SK-N-MC (cell line): ENCODE measurements around the gene YDJC.

ENCODE experiments used
- DNase-seq: peaks from one replicate; pipeline ENCODE4 v3.0.0-alpha.2; 2011; ENCODE audit warnings: low read depth, low spot score
- H3K27ac ChIP-seq: fragments of 200-600 bp; sonication (generic); 2 replicates; pipeline ENCODE4 v1.5.1; 2016; ENCODE audit warnings: mixed run types
- H3K36me3 ChIP-seq: fragments of 200-600 bp; sonication (generic); 2 replicates; pipeline ENCODE4 v1.6.1; 2017; ENCODE audit warnings: antibody characterized with exemption, low read length, mixed read lengths; ENCODE audit not compliant: insufficient read depth
- H3K4me3 ChIP-seq: fragments of 200-600 bp; sonication (generic); 2 replicates; pipeline ENCODE4 v1.5.1; 2016
- H3K9ac ChIP-seq: fragments of 200-600 bp; sonication (generic); 2 replicates; pipeline ENCODE4 v1.8.0; 2017; ENCODE audit warnings: mixed run types, mixed read lengths; ENCODE audit not compliant: insufficient read length
- H3K9me3 ChIP-seq: fragments of 200-600 bp; sonication (generic); 2 replicates; pipeline ENCODE4 v1.6.1; 2017; ENCODE audit warnings: low read depth, mild to moderate bottlenecking, antibody characterized with exemption, low read length, moderate library complexity, mixed read lengths
- EZH2 ChIP-seq: fragments of 200-600 bp; sonication (generic); IDR thresholded peaks from one replicate; pipeline ENCODE4 v1.6.1; 2017; ENCODE audit warnings: antibody characterized with exemption
- FOXP2 ChIP-seq: optimal IDR thresholded peaks from 2 replicates; pipeline ENCODE3; 2011; ENCODE audit warnings: mild to moderate bottlenecking, moderate library complexity; ENCODE audit not compliant: insufficient read depth; ENCODE audit errors: extremely low read length, control extremely low read depth
- POLR2AphosphoS5 ChIP-seq: IDR thresholded peaks from 2 replicates; pipeline ENCODE4 v1.6.1; 2012; ENCODE audit warnings: mild to moderate bottlenecking, low read depth, low read length, borderline replicate concordance

Gene YDJC

DNA sequence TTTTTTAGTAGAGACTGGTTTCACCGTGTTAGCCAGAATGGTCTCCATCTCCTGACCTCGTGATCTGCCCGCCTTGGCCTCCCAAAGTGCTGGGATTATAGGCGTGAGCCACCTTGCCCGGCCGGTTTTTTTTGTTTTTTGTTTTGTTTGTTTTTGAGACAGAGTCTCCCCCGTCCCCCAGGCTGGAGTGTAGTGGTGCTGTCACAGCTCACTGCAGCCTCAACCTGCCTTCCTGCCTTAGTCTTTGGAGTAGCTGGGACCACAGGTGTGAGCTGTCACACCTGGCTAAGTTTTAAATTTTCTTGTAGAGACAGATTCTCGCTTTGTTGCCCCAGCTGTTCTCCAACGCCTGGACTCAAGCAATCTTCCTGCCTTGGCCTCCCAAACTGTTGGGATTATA lies 39.2 kb upstream of the YDJC start:
- no peak overlapping the region for H3K27ac ChIP-seq
- no peak overlapping the region for H3K9ac ChIP-seq
- H3K4me3 ChIP-seq = no peak overlapping the region
- peaks cover 26% of the 10 kb centered on the region; the same call in 1 of the 2 replicates for H3K36me3 ChIP-seq
- no peaks in the 10 kb centered on the region for H3K9me3 ChIP-seq
- no peak for DNase-seq
- TF ChIP-seq POLR2AphosphoS5 (no peak), FOXP2 (no peak), EZH2 (no peak)

DNA sequence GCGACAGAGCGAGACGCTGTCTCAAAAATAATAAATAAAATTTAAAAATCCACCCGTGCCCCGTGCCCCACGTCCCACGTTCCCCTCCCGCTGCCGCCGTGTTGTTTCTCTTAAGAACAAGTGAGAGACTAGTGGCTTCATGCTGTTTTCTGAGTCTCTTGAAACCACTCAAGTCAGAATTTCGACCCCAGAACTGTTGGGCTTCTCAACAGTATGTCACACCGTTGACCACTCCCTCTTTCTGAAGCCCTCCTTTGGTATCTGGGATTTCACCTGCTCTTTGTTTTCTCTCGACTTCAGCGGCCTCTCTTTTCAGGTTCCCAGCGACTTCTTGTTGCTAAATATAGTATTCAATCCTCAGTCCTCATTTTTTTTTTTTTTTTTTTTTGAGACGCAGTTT lies 37.0 kb upstream of the YDJC start:
- DNase-seq = no peak
- Histone ChIP-seq H3K36me3 (peaks cover 14% of the 10 kb centered on the region; the same call in 1 of the 2 replicates), H3K9me3 (no peaks in the 10 kb centered on the region), H3K27ac (no peak overlapping the region), H3K4me3 (peak overlapping the region; percentile 97), H3K9ac (no peak overlapping the region)
- no peak for TF ChIP-seq FOXP2
- no peak for TF ChIP-seq EZH2
- TF ChIP-seq POLR2AphosphoS5 = no peak

- TF ChIP-seq EZH2 (no peak), POLR2AphosphoS5 (no peak), FOXP2 (no peak)
- peak overlapping the region; percentile 97 for H3K4me3 ChIP-seq
- H3K9me3 ChIP-seq = no peaks in the 10 kb centered on the region
- no peak overlapping the region for H3K27ac ChIP-seq
- no peak for DNase-seq
- H3K9ac ChIP-seq = peak overlapping the region; percentile 19
- no peaks in the 10 kb centered on the region; the same call in 1 of the 2 replicates for H3K36me3 ChIP-seq
Observed at GRCh38 chr22:21665047-21665851, 35.4 kb upstream of the YDJC start.

DNA sequence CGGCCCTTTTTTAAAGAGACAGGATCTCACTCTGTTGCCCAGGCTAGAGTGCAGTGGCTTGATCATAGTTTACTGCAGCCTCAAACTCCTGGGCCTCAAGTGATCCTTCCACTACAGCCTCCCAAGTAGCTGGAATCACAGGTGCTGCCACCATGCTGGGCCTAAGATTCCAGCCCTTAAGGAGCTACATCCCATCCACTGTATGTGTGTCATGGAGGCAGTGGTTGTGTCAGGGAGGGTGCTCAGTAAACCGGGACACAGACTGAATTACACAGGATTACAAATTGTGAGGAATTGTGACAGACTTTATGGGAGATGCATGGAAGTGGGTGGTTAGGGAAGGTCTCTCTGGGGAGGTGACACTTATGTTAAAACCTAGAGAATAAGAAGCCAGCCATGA lies 33.9 kb upstream of the YDJC start:
- H3K36me3 ChIP-seq = no peaks in the 10 kb centered on the region
- no peak overlapping the region for H3K4me3 ChIP-seq
- H3K27ac ChIP-seq = no peak overlapping the region
- TF ChIP-seq POLR2AphosphoS5 (no peak), EZH2 (no peak), FOXP2 (no peak)
- DNase-seq = no peak
- H3K9me3 ChIP-seq = no peaks in the 10 kb centered on the region
- no peak overlapping the region for H3K9ac ChIP-seq

DNA sequence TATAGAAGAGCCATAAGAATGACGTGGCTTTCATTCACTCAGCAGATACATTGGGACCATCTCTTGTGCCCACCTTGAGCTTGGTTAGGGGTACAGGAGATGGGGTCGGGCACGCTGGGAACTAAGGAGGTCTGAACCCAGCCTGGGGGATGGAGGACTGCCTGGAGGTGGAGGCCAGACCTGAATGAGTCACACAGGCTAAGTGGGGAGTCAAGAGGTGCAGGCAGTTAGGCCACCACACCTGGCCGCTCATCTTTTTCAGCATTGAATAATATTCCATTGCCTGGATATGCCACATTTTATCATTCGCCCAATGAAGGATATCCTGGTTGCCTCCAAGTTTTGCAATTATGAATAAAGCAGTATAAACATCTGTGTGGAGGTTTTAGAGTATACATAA lies 32.2 kb upstream of the YDJC start:
- H3K4me3 ChIP-seq = no peak overlapping the region
- H3K36me3 ChIP-seq = no peaks in the 10 kb centered on the region
- no peak for DNase-seq
- H3K9ac ChIP-seq = no peak overlapping the region
- H3K27ac ChIP-seq = no peak overlapping the region
- no peaks in the 10 kb centered on the region for H3K9me3 ChIP-seq
- TF ChIP-seq EZH2 (no peak), POLR2AphosphoS5 (no peak), FOXP2 (no peak)

GRCh38 chr22:21660904-21661303 lies 31.1 kb upstream of the YDJC start:
- TF ChIP-seq POLR2AphosphoS5 = no peak
- no peak for TF ChIP-seq FOXP2
- no peak for TF ChIP-seq EZH2
- DNase-seq = no peak
- no peaks in the 10 kb centered on the region for H3K36me3 ChIP-seq
- H3K27ac ChIP-seq = no peak overlapping the region
- H3K9ac ChIP-seq = no peak overlapping the region
- H3K4me3 ChIP-seq = no peak overlapping the region
- no peaks in the 10 kb centered on the region for H3K9me3 ChIP-seq

DNA sequence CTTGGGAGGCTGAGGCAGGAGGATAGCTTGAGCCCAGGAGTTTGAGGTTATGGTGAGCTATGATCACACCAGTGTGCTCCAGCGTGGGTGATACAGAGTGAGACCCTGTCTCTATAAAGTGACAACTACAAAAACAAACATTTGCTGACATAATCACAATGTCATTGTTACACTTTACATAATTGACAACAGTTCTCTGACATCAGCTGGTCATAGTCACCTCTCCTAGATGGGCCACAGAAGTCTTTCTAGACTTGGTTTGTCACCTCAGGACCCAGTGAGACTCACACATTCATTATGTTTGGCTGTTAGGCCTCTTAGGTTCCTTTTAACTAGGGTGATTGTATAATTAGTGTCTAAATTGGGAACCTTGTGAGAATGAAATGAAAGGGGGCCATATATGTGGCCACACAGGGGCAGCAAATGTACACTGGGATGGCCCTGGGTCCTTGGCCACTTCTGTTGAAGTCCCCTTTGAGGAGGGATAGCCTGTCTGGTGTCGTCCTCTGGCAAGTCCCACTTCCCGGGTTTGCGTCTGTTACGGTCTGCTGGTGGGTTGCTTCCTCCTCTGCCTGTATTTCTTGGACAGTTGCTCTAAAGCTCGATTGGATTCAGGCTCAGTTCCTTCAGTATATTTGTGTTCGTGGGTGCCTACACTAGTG lies 30.2 kb upstream of the YDJC start:
- no peak overlapping the region for H3K27ac ChIP-seq
- no peak overlapping the region for H3K9ac ChIP-seq
- H3K9me3 ChIP-seq = no peaks in the 10 kb centered on the region
- no peaks in the 10 kb centered on the region for H3K36me3 ChIP-seq
- no peak overlapping the region for H3K4me3 ChIP-seq
- TF ChIP-seq POLR2AphosphoS5 = no peak
- no peak for TF ChIP-seq EZH2
- TF ChIP-seq FOXP2 = no peak
- DNase-seq = no peak

DNA sequence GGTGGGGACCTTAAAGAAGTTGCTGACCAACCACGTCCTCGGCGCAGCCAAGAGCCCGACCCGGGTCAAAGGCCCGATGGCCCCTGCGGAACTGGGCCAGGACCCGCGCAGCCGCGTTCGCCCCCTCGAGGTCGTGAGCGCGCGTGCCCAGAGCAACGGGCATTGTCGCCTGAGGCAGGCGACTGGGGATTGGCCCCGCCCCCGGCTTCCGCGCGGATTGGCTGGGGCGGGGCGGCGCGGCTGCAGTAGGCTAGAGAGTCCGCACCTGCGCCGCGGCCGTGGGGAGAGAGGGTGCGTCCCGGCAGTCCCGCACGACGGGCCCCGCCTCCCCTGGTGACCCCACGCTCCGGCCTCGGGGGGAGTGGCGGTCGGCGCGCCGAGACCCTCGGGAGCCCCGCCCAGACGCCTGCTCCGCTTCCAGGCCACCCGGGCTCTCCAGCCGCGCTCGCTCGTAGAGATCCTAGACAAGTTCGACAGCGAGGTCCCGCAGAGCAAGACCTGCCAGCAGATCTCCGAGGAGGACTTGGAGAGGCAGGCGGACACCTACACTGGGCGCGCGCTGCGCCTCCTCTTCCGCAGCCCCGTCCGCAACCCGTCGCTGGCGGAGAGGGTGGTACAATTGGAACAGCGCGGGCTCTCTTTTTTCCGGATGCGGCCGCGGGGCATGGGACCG lies 27.7 kb upstream of the YDJC start:
- Histone ChIP-seq H3K27ac (no peak overlapping the region), H3K9ac (peak overlapping the region; percentile 65), H3K4me3 (peak overlapping the region; percentile 90), H3K9me3 (no peaks in the 10 kb centered on the region), H3K36me3 (peaks cover 3% of the 10 kb centered on the region; the same call in 1 of the 2 replicates)
- no peak for TF ChIP-seq FOXP2
- TF ChIP-seq POLR2AphosphoS5 = peak; percentile 61; the same call in 1 of the 2 replicates
- no peak for TF ChIP-seq EZH2
- no peak for DNase-seq
